ENCODE measurements around the gene AIF1. TPM values are rescaled to one million over a fixed set of nuclear protein-coding genes. Genes with fewer than 3 reads are reported as not detected.

Gene AIF1
- total RNA-seq, 2 experiments from 2014 or later, result 240 to 253 TPM

GRCh38 chr6:31658158-31658688 is 43.2 kb downstream of the AIF1 start:
- H3K9me3 Mint-ChIP-seq, result no peaks in the 10 kb centered on the region
- TF ChIP-seq, protein P1, sequence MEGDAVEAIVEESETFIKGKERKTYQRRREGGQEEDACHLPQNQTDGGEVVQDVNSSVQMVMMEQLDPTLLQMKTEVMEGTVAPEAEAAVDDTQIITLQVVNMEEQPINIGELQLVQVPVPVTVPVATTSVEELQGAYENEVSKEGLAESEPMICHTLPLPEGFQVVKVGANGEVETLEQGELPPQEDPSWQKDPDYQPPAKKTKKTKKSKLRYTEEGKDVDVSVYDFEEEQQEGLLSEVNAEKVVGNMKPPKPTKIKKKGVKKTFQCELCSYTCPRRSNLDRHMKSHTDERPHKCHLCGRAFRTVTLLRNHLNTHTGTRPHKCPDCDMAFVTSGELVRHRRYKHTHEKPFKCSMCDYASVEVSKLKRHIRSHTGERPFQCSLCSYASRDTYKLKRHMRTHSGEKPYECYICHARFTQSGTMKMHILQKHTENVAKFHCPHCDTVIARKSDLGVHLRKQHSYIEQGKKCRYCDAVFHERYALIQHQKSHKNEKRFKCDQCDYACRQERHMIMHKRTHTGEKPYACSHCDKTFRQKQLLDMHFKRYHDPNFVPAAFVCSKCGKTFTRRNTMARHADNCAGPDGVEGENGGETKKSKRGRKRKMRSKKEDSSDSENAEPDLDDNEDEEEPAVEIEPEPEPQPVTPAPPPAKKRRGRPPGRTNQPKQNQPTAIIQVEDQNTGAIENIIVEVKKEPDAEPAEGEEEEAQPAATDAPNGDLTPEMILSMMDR (IDR thresholded peaks at IDR 0.05), result no peak
- ChIA-PET CTCF (interaction anchor here (1.0 to 1.3 kb wide), 2 partner anchors 107 to 113 kb away, joined by 3 read pairs; no protein-coding TSS in a partner anchor), POLR2A (interaction anchor here (1.0 to 2.2 kb wide), 2 partner anchors 45 to 172 kb away, joined by 3 to 5 read pairs; partner anchors contain the start of gene ABHD16A)
- peak overlapping the region; percentile 98 for H3K4me3 Mint-ChIP-seq
- peaks cover 70% of the 10 kb centered on the region for H3K4me1 Mint-ChIP-seq (ENCODE audit: low read depth)
- no peak for ATAC-seq
- H3K36me3 Mint-ChIP-seq (ENCODE audit: low read depth), result peaks cover 62% of the 10 kb centered on the region
- intact Hi-C loops (cut with micrococcal nuclease), result no loop called here
- no peaks in the 10 kb centered on the region for H3K27me3 Mint-ChIP-seq
- H3K27ac Mint-ChIP-seq, result peak overlapping the region; percentile 85
- DNase-seq, result no peak

- Mint-ChIP-seq H3K27ac (peak overlapping the region; percentile 95), H3K9me3 (no peaks in the 10 kb centered on the region), H3K36me3 (ENCODE audit: low read depth) (peaks cover 71% of the 10 kb centered on the region), H3K4me1 (ENCODE audit: low read depth) (peaks cover 75% of the 10 kb centered on the region), H3K27me3 (no peaks in the 10 kb centered on the region), H3K4me3 (peak overlapping the region; percentile 98)
- intact Hi-C loops (cut with micrococcal nuclease), result no loop called here
- POLR2A ChIA-PET, result interaction anchor here (0.9 to 2.2 kb wide), 4 partner anchors 8 to 79 kb away, joined by 3 to 5 read pairs (median 4); partner anchors contain the start of gene ABHD16A
- ATAC-seq (no peak), DNase-seq (no peak)
- TF ChIP-seq, protein P1 (IDR thresholded peaks at IDR 0.05), result no peak
- CTCF ChIA-PET, result no interaction called here
These were observed 44.1 kb downstream of the AIF1 start for GRCh38 chr6:31658983-31659648.

DNA sequence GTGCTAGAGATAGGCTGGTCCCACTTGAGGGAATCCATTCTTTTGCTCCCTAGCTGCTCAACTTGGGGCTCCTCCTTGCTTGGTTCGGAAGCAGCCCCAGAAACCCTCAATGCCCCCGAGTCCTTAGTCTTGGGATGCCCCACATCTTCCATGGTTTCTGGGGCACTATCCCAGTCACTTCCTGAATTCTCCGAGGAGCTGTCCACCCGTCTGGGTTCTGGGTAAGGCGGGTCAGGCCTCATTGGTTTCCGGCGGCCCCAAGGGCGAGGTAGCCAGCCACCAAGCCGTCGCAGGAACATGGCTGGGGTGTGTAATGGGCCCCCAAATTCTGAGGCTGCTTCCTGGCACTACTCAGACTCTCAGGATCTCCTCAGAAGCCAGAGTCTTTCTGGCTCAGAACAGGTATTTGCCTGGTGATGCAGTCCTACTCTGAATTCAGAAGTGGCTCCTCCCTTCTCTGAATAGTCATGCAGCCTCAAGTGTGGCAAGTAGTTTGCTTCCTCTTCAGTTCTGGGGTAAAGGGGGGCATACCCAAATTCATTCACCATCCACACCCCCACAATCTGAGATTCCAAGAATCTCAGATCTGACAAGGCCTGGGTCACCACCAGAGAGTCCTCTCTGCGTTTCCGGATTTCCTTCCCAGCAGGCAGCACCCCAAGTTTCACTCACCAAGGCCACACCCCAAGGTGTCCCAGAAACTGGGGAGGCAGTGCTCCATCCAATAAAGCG is 44.8 kb downstream of the AIF1 start:
- CTCF ChIA-PET, result interaction anchor here (1.0 kb wide), 1 partner anchor 170 kb away, joined by 4 read pairs; no protein-coding TSS in a partner anchor
- POLR2A ChIA-PET, result interaction anchor here (0.9 to 8.5 kb wide), 8 partner anchors 7 to 180 kb away, joined by 3 to 160 read pairs (median 3); partner anchors contain the start of genes APOM, BAG6 and NCR3
- TF ChIP-seq, protein P1 (IDR thresholded peaks at IDR 0.05), result no peak
- Mint-ChIP-seq H3K27ac (peak overlapping the region; percentile 95), H3K4me3 (peak overlapping the region; percentile 98), H3K9me3 (no peaks in the 10 kb centered on the region), H3K36me3 (ENCODE audit: low read depth) (peaks cover 78% of the 10 kb centered on the region), H3K27me3 (no peaks in the 10 kb centered on the region), H3K4me1 (ENCODE audit: low read depth) (peaks cover 81% of the 10 kb centered on the region)
- ATAC-seq, result peak; percentile 71
- peak; percentile 57 for DNase-seq
- intact Hi-C loops (cut with micrococcal nuclease), result loop anchor here (10.0 kb wide), 2 partner anchors 115 to 175 kb away; partner anchors contain the start of genes ATP6V1G2, DDX39B and NFKBIL1

- CTCF ChIA-PET, result interaction anchor here (1.0 to 1.8 kb wide), 6 partner anchors 7 to 169 kb away, joined by 3 to 5 read pairs (median 4); partner anchors contain the start of gene BAG6
- peaks cover 76% of the 10 kb centered on the region for H3K36me3 Mint-ChIP-seq (ENCODE audit: low read depth)
- H3K27ac Mint-ChIP-seq, result peak within 1 kb of the TSS; percentile 95
- ATAC-seq (peak; percentile 49), DNase-seq (peak; percentile 86)
- intact Hi-C loops (cut with micrococcal nuclease), result loop anchor here (10.0 kb wide), 2 partner anchors 116 to 174 kb away; partner anchors contain the start of genes ATP6V1G2, DDX39B and NFKBIL1
- TF ChIP-seq, protein P1 (IDR thresholded peaks at IDR 0.05), result no peak
- H3K4me1 Mint-ChIP-seq (ENCODE audit: low read depth), result peaks cover 77% of the 10 kb centered on the region
- H3K4me3 Mint-ChIP-seq, result peak within 1 kb of the TSS; percentile 98
- H3K9me3 Mint-ChIP-seq, result no peaks in the 10 kb centered on the region
- POLR2A ChIA-PET, result interaction anchor here (0.7 to 8.5 kb wide), 16 partner anchors 8 to 311 kb away, joined by 3 to 160 read pairs (median 4); partner anchors contain the start of genes ABHD16A, APOM, BAG6 and DDX39B
- H3K27me3 Mint-ChIP-seq, result no peaks in the 10 kb centered on the region
These were observed 45.6 kb downstream of the AIF1 start, which contains the start of gene C6orf47 for GRCh38 chr6:31660381-31661261. Gene C6orf47, minus strand, starts transcription at chr6:31660778. Its CDS starts 831 bp downstream, at chr6:31659947.
